Tibial artery (tissue), 4 donors: Measurements from ENCODE around the gene ZBTB46.

Experiments used
- DNase-seq, 2 donors: peaks; one replicate each; pipeline ENCODE4 v3.0.0-alpha.2; 2019
- H3K27ac ChIP-seq, 2 donors: fragments of 200-600 bp; sonication (generic) in 1 of 2; 1 replicate in 1 of 2; 2 replicates in 1 of 2; pipeline ENCODE4 v1.5.1; 2018 to 2019; ENCODE audit warnings: mild to moderate bottlenecking in 1 of 2
- H3K27me3 ChIP-seq, 2 donors: fragments of 200-600 bp; sonication (generic) in 1 of 2; one replicate each; pipeline versions ENCODE4 v1.5.1 to v1.6.0; 2016 to 2019
- H3K36me3 ChIP-seq, 3 donors: fragments of 200-600 bp; sonication (generic) in 2 of 3; one replicate each; pipeline ENCODE4 v1.5.1; 2016 to 2019; ENCODE audit warnings: mild to moderate bottlenecking in 2 of 3
- H3K4me1 ChIP-seq, 4 donors: fragments of 200-600 bp; sonication (generic) in 2 of 4; 1 replicate in 3 of 4; 2 replicates in 1 of 4; pipeline ENCODE4 v1.5.1; 2016 to 2019
- H3K4me3 ChIP-seq, 2 donors: fragments of 200-600 bp; sonication (generic) in 1 of 2; 1 replicate in 1 of 2; 2 replicates in 1 of 2; pipeline ENCODE4 v1.5.1; 2018 to 2019; ENCODE audit warnings: mild to moderate bottlenecking in 2 of 2
- H3K9me3 ChIP-seq, 3 donors: fragments of 200-600 bp; sonication (generic) in 1 of 3; one replicate each; pipeline ENCODE4 v1.5.1; 2016 to 2019
- intact Hi-C: fragments of 100-400 bp; cut with DNase I; formaldehyde crosslinking; loops from one replicate; pipeline ENCODE4 v1.15.0; 2023; ENCODE audit warnings: low total_unique reads
- TF ChIP-seq, protein P1 (sequence below), 2 experiments: fragments of 200-600 bp in 1 of 2; fragments of 450-650 bp in 1 of 2; IDR thresholded peaks; one replicate each; pipeline ENCODE4 v1.5.1; 2017 to 2019; ENCODE audit warnings: antibody characterized with exemption in 2 of 2, mild to moderate bottlenecking in 1 of 2, moderate library complexity in 1 of 2

ZBTB46 gene

DNA sequence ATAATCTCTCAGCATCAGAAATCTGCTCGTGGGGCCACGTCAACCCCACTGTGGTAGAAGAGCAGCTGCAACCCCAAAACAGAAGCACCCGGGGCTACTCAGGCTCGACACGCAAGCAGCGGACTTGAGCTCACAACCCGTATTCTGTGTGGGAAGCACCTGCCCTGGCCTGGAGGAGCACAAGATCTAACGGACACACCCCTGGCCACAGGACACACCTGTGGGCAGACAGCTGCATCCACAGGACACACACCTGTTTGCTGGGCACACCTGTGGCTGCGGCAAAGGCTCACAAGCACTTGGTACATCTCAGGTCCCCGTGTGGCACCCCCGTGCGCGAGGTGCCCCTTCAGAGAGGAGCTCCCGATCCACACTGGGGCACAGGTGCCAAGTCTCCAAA, 36.5 kb downstream of the ZBTB46 start:
- TF ChIP-seq, protein P1, sequence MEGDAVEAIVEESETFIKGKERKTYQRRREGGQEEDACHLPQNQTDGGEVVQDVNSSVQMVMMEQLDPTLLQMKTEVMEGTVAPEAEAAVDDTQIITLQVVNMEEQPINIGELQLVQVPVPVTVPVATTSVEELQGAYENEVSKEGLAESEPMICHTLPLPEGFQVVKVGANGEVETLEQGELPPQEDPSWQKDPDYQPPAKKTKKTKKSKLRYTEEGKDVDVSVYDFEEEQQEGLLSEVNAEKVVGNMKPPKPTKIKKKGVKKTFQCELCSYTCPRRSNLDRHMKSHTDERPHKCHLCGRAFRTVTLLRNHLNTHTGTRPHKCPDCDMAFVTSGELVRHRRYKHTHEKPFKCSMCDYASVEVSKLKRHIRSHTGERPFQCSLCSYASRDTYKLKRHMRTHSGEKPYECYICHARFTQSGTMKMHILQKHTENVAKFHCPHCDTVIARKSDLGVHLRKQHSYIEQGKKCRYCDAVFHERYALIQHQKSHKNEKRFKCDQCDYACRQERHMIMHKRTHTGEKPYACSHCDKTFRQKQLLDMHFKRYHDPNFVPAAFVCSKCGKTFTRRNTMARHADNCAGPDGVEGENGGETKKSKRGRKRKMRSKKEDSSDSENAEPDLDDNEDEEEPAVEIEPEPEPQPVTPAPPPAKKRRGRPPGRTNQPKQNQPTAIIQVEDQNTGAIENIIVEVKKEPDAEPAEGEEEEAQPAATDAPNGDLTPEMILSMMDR (IDR thresholded peaks at IDR 0.05): no peak

DNA sequence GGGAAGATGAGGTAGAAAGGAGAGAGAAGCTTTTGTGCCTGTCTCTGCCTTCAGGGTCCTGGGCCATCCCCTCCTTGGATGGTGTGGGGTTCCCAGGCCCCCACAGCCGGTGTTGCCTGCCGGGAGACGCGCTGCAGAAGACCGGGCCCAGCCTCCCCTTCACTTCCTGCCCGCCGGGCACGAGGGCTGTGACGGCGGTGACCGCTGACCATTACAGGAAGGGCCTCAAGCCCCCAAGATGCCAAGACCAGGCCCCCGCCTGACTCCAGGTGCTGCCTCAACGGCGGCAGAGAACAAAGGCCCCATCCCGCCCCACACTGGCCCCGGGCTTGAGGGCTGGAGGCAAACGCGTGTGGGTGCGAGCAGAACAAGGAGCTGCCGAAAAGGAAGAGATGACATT, 38.2 kb downstream of the ZBTB46 start:
- Histone ChIP-seq H3K27me3 (no peaks in the 10 kb centered on the region), H3K4me3 (no peak overlapping the region), H3K4me1 (no peaks in the 10 kb centered on the region), H3K36me3 (peaks cover 0 to 20% (median 9%) of the 10 kb centered on the region in 3 donors), H3K27ac (no peak overlapping the region), H3K9me3 (no peaks in the 10 kb centered on the region)
- TF ChIP-seq, protein P1 (IDR thresholded peaks at IDR 0.05): no peak
- DNase-seq: no peak
- intact Hi-C loops: no loop called here

More for the DNA sequence above, 36.5 kb downstream of the ZBTB46 start:
- H3K4me1 ChIP-seq: no peaks in the 10 kb centered on the region
- DNase-seq: no peak
- H3K27ac ChIP-seq: no peak overlapping the region
- intact Hi-C loops: no loop called here
- H3K4me3 ChIP-seq: no peak overlapping the region
- no peaks in the 10 kb centered on the region for H3K27me3 ChIP-seq
- H3K9me3 ChIP-seq: no peaks in the 10 kb centered on the region
- peaks cover 0 to 10% (median 9%) of the 10 kb centered on the region in 3 donors for H3K36me3 ChIP-seq

DNA sequence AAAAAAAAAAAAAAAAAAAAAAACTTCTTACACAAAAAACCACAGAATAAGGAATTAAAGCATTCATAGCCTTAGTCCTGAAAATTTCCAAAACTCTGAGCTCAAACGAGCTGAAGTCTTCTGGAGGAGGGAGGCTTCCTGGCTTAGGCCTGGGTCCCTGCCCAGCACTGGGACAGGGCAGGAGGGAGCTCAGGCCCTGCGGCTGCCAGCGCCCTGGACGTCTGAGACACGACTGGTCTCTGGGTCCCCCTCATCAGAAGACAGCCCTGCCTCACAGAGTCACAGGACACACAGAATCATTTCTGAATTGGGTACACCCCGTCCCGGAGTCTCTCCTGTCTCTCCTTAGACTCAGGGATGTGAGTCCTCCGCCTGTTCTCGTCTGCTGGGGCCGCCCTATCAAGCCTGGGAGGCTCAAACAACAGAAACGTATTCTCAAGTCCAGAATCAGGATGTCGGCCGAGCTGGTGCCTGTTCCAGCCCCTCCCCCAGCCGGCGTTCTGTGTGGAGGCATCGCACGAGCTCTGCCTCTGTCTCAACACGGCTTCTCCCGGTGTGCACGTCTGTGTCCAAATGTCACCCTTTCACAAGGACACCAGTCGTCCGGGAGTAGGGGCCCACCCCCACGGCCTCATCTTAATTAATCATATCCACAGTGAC, 39.4 kb downstream of the ZBTB46 start:
- intact Hi-C loops: no loop called here

DNA sequence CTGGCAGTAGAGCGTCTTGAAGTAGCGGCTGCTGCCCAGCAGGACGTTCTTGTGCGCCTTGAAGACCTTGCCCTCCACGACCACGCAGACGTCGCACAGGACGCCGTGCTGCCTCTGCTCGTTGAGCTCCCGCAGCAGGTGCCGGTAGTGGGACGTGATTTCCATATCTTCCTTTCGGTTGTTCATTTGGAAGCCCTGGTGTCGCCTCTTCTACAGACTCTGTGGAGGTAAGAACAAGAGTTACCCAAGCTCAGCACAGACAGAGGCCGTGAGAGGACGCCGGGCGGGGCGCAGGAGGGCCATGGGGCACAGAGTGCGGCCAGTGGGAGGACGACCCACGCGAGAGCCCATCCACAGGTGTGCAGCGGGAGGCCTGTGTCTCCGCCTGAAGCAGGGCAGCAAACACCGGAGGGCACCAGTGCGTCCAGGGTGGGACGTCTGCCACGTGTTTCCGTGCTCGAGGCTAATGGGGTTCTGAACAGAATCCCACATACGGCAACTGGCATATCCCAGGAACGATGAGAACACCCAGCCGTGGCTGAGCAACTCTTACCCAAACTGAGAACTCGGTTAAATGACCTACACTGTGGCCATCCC, 40.4 kb downstream of the ZBTB46 start:
- Histone ChIP-seq H3K27me3 (no peaks in the 10 kb centered on the region), H3K9me3 (no peaks in the 10 kb centered on the region), H3K27ac (no peak overlapping the region), H3K4me1 (no peaks in the 10 kb centered on the region), H3K36me3 (peaks cover 0 to 20% (median 9%) of the 10 kb centered on the region in 3 donors), H3K4me3 (no peak overlapping the region)
- TF ChIP-seq, protein P1 (IDR thresholded peaks at IDR 0.05): no peak
- intact Hi-C loops: no loop called here
- DNase-seq: no peak

More for the DNA sequence above, 39.4 kb downstream of the ZBTB46 start:
- Histone ChIP-seq H3K27me3 (no peaks in the 10 kb centered on the region), H3K27ac (no peak overlapping the region), H3K4me3 (no peak overlapping the region), H3K36me3 (peaks cover 0 to 20% (median 9%) of the 10 kb centered on the region in 3 donors), H3K4me1 (no peaks in the 10 kb centered on the region), H3K9me3 (no peaks in the 10 kb centered on the region)
- TF ChIP-seq, protein P1 (IDR thresholded peaks at IDR 0.05): no peak
- DNase-seq: no peak

DNA sequence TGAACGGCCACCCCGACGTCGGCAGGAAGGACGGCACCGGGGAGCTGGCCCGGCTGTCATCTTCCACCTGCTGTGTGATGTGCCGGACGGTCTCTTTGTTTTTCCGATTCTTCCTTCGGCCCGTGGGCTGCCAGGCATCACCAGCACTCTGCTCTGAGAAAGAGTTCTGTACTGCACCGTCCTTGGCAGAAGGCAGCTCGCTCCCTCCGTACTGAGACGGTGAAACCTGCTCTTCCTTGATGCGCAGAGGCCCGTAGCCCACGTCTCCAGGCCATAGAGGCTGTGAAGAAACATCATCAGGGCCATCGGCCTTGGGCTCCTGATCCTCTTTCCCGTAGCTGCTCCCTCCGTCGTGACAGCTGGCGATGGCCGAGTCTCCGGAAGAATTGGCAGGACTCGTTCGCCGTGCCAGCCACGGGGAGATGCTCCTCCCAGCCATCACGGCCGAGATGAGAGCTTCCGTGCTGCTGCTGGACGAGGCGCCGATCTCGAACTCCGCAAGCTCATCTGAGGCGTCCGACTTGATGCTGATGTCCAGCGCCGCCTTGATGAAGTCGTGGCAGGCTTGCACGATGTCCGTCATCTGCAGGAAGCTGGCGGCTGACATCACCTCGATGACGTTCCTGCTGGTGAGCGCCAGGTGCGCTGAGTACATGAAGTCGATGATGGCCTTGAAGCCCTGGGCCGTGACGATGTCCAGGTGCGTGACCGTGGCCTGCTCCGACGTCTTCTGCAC, 41.1 kb downstream of the ZBTB46 start:
- DNase-seq: no peak
- Histone ChIP-seq H3K4me1 (no peaks in the 10 kb centered on the region), H3K27ac (no peak overlapping the region), H3K27me3 (no peaks in the 10 kb centered on the region), H3K36me3 (peaks cover 0 to 20% (median 9%) of the 10 kb centered on the region in 3 donors), H3K4me3 (no peak overlapping the region), H3K9me3 (no peaks in the 10 kb centered on the region)
- intact Hi-C loops: loop anchor here (5.0 kb wide), 3 partner anchors 72 to 243 kb away; partner anchors contain the start of genes ABHD16B and SRMS
- TF ChIP-seq, protein P1 (IDR thresholded peaks at IDR 0.05): no peak
